Esophagus squamous epithelium (tissue), 4 donors: ENCODE measurements around the gene ADD3.

Source experiments
- POLR2A ChIP-seq, 4 donors: fragments of 450-650 bp; IDR thresholded peaks; one replicate each; pipeline ENCODE4 v1.6.1; 2017; ENCODE audit warnings: antibody characterized with exemption in 4 of 4, mild to moderate bottlenecking in 4 of 4, moderate library complexity in 3 of 4
- TF ChIP-seq, protein P1 (sequence below), 6 experiments: fragments of 450-650 bp in 4 of 6; fragments of 200-600 bp in 2 of 6; sonication (generic) in 2 of 6; IDR thresholded peaks; one replicate each; pipeline ENCODE4 v1.5.1; 2016 to 2019; ENCODE audit warnings: antibody characterized with exemption in 6 of 6, mild to moderate bottlenecking in 4 of 6, moderate library complexity in 4 of 6

DNA sequence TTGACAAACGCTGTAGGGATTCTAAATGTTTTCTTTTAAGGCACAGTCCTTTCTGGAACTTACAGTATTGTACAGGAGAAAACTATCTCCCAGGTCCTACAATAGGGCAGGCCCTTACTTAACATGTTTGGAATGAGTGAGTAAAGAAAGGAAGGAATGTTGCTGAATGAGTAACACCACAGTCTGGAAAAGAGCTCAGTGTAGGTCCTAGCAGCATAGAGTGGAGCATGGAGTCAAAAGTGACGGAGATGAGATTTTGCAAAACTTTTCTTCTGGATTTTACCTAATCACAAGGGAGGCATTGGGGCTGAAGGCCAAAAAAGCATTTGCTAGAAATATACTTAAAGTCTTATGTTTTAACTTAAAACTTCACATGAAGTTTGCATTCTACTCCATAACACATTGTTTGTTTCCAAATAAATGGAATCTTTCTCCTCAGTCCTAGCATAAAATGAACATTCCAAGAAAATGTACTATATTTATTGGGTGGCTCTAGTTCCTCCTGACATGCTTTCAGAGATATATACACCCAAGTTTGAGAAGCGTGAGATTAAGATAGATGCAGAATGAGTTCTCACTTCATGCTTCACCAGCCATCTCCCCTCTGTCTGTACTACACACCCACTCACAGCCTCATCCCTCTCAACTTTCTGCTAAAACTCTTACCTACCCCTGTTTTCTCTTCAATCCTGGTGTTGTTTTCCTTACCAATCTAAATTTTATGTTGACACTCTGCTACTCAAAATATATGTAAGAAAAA is 20.2 kb upstream of the ADD3 start:
- TF ChIP-seq, protein P1, sequence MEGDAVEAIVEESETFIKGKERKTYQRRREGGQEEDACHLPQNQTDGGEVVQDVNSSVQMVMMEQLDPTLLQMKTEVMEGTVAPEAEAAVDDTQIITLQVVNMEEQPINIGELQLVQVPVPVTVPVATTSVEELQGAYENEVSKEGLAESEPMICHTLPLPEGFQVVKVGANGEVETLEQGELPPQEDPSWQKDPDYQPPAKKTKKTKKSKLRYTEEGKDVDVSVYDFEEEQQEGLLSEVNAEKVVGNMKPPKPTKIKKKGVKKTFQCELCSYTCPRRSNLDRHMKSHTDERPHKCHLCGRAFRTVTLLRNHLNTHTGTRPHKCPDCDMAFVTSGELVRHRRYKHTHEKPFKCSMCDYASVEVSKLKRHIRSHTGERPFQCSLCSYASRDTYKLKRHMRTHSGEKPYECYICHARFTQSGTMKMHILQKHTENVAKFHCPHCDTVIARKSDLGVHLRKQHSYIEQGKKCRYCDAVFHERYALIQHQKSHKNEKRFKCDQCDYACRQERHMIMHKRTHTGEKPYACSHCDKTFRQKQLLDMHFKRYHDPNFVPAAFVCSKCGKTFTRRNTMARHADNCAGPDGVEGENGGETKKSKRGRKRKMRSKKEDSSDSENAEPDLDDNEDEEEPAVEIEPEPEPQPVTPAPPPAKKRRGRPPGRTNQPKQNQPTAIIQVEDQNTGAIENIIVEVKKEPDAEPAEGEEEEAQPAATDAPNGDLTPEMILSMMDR (IDR thresholded peaks at IDR 0.05) = no peak
- TF ChIP-seq POLR2A (IDR thresholded peaks at IDR 0.05) = no peak
